Ishikawa (cell line): Measurements from ENCODE around the gene LAMTOR2.

ENCODE experiments used
- CEBPB ChIP-seq: IDR thresholded peaks from 2 replicates; pipeline ENCODE4 v1.6.1; 2012
- EGR1 ChIP-seq: IDR thresholded peaks from 2 replicates; pipeline ENCODE4 v1.6.1; 2012
- EP300 ChIP-seq: IDR thresholded peaks from 2 replicates; pipeline ENCODE4 v1.6.1; 2012; ENCODE audit warnings: borderline replicate concordance
- FOXM1 ChIP-seq: IDR thresholded peaks from 2 replicates; pipeline ENCODE4 v1.6.1; 2012; ENCODE audit warnings: low read depth, borderline replicate concordance
- RAD21 ChIP-seq: IDR thresholded peaks from 2 replicates; pipeline ENCODE4 v1.6.1; 2012; ENCODE audit warnings: low read depth
- TAF1 ChIP-seq: IDR thresholded peaks from 2 replicates; pipeline ENCODE4 v1.6.1; 2012; ENCODE audit warnings: low read depth, mild to moderate bottlenecking
- TEAD4 ChIP-seq: IDR thresholded peaks from 2 replicates; pipeline ENCODE4 v1.6.1; 2012
- YY1 ChIP-seq: IDR thresholded peaks from 2 replicates; pipeline ENCODE4 v1.6.1; 2012; ENCODE audit warnings: low read depth
- TF ChIP-seq, protein P1 (sequence below): IDR thresholded peaks from 2 replicates; pipeline ENCODE4 v1.6.1; 2012
- TF ChIP-seq, protein P2 (sequence below): IDR thresholded peaks from 2 replicates; pipeline ENCODE4 v1.6.1; 2012; ENCODE audit warnings: low read depth, mild to moderate bottlenecking

DNA sequence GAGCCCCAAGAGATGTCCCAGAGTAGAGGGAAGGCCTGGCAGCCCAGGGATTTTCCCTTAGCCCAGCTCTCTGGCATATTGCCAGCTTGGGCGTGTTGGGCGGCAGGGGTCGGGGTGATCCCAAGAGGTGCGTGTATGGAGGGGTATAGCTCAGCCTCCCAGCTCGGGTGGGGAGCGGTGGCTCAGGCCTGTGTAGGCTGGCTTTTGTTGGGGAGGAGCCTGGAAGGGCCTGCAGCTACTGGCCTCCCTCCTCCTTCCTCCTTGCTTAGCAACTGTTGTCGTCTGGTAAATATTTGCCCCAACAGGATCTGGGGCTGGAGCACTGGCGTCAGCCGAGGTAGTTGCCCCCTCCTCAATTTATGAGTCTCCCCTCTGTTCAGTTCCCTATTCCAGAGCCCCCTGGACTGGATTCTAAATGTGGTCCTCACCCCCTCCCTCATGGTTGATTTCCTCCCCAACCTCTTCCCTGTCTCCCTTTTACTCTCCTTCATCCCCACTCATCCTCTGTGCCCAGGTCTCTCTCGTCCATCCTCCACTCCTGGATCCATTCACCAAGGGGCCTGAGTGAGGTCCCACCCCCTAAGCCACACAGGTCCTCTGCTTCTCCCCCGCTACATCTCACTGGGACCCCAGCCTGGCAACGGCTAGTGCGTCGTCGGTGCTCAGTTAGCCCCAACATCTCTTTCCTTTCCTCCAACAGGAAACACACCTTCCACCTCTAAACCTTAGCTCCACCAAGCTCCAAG lies 49.7 kb downstream of the LAMTOR2 start:
- TF ChIP-seq TAF1 (no peak), FOXM1 (no peak), RAD21 (no peak), EP300 (no peak), CEBPB (no peak), EGR1 (no peak), TEAD4 (no peak), YY1 (no peak)
- TF ChIP-seq, protein P1, sequence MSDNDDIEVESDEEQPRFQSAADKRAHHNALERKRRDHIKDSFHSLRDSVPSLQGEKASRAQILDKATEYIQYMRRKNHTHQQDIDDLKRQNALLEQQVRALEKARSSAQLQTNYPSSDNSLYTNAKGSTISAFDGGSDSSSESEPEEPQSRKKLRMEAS = no peak
- TF ChIP-seq, protein P2, sequence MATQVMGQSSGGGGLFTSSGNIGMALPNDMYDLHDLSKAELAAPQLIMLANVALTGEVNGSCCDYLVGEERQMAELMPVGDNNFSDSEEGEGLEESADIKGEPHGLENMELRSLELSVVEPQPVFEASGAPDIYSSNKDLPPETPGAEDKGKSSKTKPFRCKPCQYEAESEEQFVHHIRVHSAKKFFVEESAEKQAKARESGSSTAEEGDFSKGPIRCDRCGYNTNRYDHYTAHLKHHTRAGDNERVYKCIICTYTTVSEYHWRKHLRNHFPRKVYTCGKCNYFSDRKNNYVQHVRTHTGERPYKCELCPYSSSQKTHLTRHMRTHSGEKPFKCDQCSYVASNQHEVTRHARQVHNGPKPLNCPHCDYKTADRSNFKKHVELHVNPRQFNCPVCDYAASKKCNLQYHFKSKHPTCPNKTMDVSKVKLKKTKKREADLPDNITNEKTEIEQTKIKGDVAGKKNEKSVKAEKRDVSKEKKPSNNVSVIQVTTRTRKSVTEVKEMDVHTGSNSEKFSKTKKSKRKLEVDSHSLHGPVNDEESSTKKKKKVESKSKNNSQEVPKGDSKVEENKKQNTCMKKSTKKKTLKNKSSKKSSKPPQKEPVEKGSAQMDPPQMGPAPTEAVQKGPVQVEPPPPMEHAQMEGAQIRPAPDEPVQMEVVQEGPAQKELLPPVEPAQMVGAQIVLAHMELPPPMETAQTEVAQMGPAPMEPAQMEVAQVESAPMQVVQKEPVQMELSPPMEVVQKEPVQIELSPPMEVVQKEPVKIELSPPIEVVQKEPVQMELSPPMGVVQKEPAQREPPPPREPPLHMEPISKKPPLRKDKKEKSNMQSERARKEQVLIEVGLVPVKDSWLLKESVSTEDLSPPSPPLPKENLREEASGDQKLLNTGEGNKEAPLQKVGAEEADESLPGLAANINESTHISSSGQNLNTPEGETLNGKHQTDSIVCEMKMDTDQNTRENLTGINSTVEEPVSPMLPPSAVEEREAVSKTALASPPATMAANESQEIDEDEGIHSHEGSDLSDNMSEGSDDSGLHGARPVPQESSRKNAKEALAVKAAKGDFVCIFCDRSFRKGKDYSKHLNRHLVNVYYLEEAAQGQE = no peak
